ENCODE measurements around the gene EZR. TPM values are rescaled to one million over a fixed set of nuclear protein-coding genes. Genes with fewer than 3 reads are reported as not detected.

EZR gene
- total RNA-seq, 1 experiment from 2014 or later: 277 TPM

- peak; percentile 55 for DNase-seq (ENCODE audit: low spot score)
Measured at GRCh38 chr6:158818581-158819212, 471 bp downstream of the EZR start.

DNA sequence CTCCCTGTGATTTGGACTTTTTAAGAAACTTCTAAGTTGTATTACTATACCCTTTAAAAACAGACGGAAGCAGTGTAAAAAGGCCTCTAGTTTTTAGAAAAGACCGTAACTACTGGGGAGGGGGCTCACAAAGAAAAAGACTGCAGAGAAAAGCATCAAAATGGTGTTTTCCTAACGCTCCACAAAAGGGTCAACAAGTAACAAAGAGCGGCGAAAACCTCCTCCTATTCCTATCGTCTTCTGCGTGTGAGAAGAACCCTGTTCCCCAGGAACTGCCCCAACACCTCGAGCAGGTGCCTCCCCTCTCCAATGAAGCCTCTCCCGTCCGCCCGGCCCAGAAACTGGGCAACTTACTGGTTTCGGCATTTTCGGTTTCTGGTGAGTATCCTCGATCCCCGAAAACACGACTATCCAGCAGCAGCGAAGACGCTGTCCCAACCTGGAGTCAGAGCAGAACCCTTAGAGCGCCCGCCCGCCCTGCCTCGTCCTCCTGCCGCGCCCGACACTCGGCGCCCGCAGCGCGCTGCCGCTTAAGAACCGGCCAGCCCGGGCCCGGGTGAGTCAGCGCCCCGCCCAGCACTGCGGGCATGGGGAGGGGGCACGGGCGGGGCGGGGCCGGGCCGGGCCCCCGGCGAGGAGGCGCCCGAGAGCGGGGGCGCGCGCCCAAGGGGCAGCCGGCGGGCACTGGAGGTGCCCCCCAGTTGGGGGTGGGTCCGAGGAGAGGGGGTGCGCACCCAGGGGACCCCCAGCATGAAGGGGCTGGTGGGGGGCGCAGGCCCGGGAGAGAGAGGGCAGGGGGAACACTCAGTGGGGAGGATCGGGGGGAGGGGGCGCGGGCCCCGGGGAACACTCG lies 1.2 kb downstream of the EZR start:
- DNase-seq (ENCODE audit: low spot score): peak; percentile 83

- DNase-seq (ENCODE audit: low spot score): peak; percentile 70
Measured at GRCh38 chr6:158816803-158817727, 2.1 kb downstream of the EZR start.

GRCh38 chr6:158816329-158816728 lies 2.8 kb downstream of the EZR start:
- DNase-seq (ENCODE audit: low spot score): peak; percentile 52

DNA sequence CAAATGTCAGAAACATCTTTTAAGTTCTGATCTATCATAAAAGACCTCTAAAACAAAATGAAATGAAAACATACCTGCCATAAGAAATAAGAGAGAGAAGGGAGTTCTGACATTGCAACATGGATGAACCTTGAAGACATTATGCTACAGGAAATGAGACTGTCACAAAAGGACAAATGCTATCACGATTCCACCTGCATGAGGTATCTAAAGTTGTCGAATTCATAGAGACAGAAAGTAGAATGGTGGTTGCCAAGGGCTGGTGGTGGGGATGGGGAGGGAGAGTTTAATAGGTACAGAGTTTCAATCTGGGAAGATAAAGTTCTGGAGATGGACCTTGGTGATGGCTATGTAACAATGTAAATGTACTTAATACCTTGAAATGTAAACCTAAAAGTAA lies 3.3 kb downstream of the EZR start:
- DNase-seq (ENCODE audit: low spot score): peak; percentile 40

DNA sequence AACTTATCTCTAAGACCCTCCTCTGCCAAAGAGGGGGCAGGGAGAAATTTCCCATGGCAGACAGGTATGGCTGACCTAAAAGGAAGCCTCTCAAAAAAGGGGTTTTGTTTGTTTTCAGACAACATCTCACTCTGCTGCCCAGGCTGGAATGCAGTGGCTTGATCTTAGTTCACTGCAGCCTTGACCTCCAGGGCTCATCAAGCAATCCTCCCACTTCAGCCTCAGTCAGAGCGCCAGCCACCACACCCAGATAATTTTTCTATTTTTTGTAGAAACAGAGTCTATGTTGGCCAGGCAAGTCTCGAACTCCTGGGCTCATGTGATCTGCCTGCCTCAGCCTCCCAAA lies 3.8 kb downstream of the EZR start:
- DNase-seq (ENCODE audit: low spot score): no peak

DNA sequence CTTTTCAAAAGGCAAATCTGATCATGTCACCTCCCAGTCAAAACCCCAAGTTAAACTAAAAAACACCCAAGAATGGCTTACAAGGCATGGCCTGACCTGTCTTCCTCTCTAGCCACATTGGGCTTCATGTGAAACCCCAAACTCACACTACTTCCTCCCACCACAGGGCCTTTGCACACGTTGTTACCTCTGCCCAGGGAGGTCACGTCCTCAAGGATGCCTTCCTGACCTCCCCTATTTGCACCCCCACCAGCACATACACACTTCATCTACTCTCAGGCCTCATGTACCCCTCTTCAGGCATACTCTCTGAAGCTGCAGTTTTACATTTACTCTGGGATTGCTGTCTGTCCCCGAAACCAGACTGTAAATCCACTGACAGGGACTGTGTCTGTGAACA lies 6.1 kb downstream of the EZR start:
- peak; percentile 39 for DNase-seq (ENCODE audit: low spot score)

- DNase-seq (ENCODE audit: low spot score): peak; percentile 45
Measured at GRCh38 chr6:158812611-158813010, 6.6 kb downstream of the EZR start.

DNA sequence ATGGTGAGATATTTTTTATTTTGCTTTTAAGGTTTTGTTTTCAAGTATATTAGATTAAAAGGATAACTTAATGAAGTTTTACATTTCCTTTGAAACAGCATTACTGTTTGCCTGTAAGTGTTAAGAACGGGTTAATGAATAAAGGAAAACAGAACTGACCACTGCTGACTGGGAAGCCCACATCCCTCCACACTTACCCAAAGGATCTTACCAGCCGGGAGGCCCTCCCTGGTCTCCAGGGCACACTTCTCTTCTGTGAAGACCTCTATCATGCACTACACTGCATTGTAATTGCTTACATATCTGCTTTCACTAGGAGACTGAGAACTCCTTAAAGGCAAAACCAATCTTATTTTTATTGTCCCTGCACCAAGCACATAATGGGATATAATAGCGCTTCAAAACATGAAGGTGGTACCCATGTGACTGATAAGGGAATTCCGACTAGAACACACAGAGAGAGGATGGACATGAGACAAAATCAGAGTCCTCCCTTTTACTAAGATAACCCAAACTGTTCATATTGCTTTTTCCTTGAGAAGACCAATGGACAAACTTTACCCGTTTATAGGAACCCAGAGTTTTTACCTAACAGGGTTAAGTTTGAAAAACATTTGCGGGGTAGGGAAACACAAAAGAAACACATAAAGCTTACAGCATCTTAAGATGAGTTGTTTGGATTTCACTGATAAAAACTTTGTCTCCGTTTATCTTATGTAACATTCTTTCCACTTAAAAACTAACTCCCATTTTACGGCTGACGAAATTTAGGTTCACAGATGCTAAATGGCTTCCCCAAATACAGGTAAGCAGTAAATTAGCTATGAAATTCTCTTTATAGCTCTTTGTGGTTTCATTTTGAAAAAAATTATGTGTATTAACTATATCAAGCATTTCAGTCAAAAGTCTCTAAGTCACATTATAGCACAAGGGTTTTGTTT lies 8.7 kb downstream of the EZR start:
- DNase-seq (ENCODE audit: low spot score): peak; percentile 28

- peak; percentile 28 for DNase-seq (ENCODE audit: low spot score)
Measured at GRCh38 chr6:158808941-158809678, 10.1 kb downstream of the EZR start.

- peak; percentile 58 for DNase-seq (ENCODE audit: low spot score)
Measured at GRCh38 chr6:158808442-158808833, 10.7 kb downstream of the EZR start.

DNA sequence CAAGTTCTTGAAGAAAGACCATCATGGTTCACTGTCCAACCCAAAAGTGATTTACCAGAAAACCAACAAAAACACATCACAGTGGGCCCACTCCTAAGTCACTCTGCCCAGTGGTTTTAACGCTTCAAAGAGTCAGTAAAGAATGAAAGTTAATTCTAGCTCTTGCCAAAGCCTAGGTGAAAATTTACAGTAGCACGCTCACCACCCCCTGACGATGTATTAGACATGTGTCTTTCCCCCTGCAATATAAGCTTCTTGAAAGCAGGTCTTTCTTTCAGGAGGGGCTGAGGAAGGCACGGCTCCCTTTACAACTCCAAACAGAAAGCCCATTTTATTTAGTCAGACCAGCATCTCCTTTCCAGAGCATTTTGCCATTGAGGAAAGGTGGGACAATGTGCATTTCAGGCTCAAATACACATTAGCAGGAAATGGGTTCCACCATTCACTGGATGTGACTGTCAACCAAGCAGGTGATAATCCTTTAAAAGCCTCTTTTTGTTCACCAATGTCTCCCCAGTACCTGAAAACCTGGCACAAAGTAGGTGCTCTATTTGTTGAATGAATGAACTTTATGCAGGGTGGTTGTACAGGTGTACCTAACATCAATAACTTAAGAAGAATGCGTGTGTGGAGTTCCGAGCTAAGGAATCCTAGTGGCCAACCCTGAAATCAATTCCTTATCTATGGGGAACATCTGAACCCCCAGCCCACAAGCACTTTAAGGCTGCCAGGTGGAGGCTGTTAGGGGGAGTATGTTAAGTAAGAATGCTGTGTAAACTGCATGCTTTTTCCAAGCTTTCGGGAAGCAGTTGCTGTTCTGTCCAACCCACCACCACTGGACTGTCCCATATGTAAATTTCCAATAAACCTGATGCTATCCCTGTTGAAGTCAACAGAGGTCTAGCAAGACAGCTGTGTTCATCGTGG lies 11.4 kb downstream of the EZR start:
- peak; percentile 59 for DNase-seq (ENCODE audit: low spot score)

DNA sequence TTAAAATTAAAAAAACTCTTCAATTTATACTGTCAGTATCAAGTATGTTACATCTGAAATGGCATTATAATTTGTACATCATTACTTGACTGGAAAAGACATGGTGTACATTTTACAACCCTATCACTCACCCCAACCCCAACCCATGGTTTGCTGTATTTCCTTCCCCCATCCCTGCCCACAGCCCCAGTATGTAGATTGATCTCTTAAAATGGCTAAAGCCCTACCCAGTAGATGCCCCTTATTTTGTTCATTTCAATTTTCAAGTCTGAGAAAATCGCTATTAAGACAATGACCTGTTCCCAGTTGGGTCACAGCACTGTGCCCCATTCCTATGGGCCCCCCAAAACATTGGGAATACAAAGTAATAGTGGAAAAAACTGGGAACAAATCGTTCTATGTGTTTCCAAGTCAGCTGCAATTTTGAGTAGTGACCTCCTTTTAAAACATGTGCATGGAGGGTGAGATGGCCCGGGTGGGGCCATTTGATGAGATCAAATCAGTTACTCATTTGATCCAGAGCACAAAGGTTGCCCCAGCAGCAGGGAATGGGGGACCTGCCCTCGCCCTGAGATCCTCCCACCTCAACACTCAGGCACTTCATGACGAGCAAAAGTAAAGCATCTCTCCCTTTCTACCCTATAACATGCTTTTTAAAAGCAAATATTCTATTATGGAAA lies 13.3 kb downstream of the EZR start:
- DNase-seq (ENCODE audit: low spot score): peak; percentile 34

DNA sequence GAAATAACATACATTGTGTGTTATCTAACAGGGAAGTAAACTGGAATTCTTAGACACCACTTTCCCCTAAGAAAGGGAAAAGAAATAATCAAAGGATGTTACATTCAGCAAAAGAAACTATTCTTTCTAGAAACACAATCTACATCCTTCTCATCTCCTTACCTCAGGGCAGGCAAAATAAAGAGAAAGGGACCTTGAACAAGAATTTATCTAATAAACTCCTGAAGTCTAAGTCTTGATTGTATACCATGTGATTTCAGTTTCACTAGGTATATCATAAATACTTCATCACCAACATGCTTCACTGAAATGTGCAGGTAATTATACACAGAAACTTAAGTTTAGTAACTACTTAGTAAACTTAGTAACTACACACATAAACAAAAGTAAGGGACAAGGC lies 15.0 kb downstream of the EZR start:
- DNase-seq (ENCODE audit: low spot score): no peak

DNA sequence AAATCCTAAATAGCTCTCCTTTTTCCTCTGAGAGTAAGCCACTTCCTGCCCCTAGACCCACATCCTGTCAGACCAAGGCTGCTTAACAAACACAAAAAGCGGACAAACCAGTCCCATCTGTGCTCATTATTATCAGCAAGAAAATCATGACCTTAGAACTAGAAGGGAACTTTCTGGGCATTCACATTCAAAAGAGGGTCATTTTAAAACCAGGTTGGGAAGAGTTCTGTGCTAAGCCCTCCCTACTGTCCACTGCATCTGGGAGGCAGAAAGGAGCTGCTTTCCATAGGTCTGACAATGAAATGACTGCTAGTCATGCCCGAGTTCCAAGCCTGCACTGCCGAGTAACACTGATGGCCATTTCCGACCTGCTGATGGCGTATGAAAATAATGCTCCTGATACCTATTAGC lies 15.4 kb downstream of the EZR start:
- DNase-seq (ENCODE audit: low spot score): peak; percentile 88

DNA sequence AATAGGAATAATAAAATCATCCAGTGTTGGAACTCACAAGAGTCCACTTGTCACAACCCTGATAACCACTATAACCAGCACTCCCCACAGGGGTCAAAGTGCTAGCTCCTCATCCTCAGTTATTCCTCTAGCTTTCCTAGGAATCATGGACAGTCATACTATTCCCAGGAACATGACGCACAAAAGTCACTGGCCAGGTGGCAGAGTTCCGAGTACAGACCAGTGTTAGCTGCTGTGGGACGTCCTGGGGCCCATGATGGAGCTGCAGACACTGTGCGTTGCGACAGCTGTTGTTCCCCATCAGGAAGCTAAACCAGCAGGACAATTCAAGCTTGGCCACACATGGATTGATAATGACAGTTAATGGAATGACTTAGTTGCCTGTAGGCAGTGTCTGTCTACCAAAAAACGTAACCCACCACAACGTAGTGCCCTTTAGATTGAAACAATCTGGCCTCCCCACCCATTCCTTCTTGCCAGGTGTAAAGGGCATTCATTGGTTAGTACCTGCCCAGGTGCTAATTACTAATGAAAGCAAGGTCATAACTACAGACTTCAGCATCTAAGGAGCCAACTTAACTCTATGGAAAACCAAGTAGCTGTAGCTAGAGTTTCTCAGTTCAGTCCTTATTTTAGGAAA lies 17.4 kb downstream of the EZR start:
- DNase-seq (ENCODE audit: low spot score): peak; percentile 34

GRCh38 chr6:158799051-158799792 lies 19.9 kb downstream of the EZR start:
- peak; percentile 97 for DNase-seq (ENCODE audit: low spot score)

Measured in HT-29 (cell line).